Measurements from ENCODE around the gene SHFL.

The SHFL gene

DNA sequence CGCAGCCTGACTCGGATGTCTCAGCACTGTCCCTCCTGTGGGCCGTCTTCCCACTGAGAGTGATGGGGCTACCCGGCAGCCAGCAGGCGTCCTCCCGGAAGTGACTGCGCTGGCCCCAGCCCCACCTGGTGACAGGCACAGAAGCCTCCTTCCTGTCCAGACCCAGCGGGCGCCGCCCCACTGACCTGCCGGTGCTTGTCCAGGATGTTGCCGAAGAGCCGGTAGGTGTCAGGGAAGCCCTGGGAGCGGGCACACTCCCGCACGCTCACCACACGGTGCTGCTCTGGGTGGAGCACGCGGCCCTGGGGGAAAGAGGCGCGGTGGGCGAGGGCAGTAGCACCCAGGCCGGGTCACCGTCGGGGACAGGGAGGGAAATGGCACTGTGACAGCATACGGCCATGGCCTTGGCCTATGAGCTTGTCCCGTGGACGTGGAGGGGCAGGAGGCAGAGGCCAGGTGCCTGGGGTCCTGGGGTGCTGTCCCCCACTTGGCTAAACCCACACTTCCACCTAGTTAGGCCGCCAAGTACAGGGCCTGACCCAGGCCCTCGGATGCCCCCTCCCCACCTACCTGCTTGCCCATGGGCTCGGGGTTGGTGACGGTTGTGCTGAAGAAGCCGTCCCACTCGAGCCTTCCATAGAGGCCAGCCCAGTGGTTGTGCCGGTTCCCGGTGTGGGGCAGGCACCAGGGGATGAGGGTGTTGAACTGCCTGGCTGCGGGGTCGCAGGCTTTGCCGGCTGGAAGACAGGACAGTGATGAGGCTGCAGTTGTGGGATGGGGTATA lies 49.6 kb downstream of the SHFL start:
- no peak for DNase-seq

DNA sequence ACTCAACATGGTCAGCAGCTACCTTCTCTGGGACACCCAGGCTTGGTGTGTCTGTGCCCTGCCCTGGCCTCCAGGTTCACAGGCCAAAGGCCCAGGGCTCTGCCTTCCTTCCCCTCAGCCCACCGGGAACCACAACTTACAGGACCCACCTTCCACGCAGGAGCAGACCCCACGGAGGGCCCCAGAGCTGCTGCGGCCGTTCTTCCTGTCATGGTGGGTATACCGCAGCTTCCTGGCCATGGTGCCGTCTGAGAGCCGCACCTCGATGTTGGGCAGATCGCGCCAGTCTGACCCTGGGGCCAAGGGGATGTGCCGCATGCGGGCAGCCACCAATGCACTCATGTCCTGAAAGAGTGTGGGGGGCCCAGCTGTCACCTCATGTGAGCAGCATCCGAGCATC lies 50.8 kb downstream of the SHFL start:
- DNase-seq = no peak

DNA sequence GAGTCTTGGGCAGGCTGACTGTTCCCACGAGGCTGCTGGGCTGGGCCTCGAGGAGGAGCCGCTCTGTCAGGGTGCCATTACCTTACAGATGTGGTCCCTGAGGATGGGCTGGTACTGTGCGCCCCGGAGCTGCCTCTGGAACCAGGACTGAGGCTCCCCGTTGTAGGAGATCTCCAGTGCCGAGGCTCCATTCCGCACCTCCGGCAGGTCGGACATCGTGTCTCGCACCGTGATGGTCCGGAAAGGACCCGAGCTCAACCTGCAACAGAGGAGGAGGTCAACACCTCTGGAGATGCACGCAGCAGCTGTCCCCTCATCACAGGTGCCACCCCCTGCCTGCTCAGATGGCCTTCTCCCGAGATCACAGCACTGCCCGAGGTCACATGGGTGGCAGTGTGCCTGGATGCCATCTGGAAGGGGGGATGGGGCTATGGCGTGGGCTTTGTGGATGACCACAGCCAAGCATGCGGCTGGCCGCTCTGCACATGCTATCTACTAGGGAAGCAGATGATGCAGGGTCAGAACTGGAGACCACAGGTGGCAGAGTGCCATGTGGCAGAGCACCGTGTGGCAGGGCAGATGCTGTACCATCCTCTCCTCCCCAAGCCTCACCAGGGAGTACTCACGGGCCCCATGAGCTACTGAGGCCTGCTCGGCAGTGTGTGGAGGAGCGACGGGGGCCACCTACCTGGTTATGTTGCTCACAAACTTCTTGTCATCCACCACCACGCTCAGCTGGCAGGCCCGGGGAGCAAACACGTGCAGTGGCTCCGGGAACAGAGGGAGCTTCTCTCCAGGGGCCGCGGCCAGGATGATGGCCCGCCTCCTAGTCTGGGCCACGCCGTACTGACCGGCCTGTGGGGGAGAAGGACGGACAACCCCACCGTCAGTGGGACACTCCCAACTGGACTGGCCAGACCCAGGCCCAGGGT lies 51.9 kb downstream of the SHFL start:
- no peak for DNase-seq

GRCh38 chr19:10138879-10139795 lies 53.0 kb downstream of the SHFL start:
- DNase-seq = no peak

DNA sequence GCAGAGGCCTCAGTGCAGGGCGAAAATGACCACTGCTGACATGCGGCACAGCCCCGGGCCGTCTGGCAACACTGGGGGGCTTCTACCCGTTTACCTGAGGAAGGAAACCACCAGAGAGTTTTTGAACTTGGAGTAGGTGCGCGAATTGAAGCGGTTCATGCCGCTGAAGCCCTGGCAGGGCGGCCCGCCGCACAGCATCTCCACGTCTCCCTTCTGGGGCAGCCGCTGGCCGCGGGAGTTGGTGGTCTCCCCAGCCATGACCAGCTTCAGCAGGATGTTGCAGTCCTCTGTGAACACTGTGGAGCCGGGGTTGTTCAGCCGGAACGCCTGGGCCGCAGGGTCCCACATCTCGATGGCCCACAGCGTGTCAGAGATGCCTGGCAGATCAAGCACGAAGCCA lies 53.8 kb downstream of the SHFL start:
- DNase-seq = no peak

GRCh38 chr19:10141479-10141878 lies 55.4 kb downstream of the SHFL start:
- DNase-seq = no peak

GRCh38 chr19:10141973-10142372 lies 55.9 kb downstream of the SHFL start:
- DNase-seq = no peak
